GM18867 (cell line): ENCODE results near the gene PHF8.

Experiments used
- ATAC-seq: cut with Tn5 transposase; IDR thresholded peaks from one replicate; pipeline ENCODE4 v1.9.1; 2021; ENCODE audit warnings: mild to moderate bottlenecking, moderate library complexity; ENCODE audit not compliant: unreplicated experiment

The PHF8 gene

GRCh38 chrX:54044126-54044876 lies at the start of gene PHF8:
Gene PHF8, minus strand, starts transcription at chrX:54044473. Its CDS starts 1,745 bp downstream, at chrX:54042728.
- peak; percentile 81 for ATAC-seq

- ATAC-seq: no peak
Observed at GRCh38 chrX:54093571-54093970, 49.3 kb upstream of the PHF8 start.

GRCh38 chrX:54093159-54093558 lies 48.9 kb upstream of the PHF8 start:
- no peak for ATAC-seq

GRCh38 chrX:54090880-54091279 lies 46.6 kb upstream of the PHF8 start:
- ATAC-seq: no peak

- ATAC-seq: no peak
Observed at GRCh38 chrX:54089191-54089590, 44.9 kb upstream of the PHF8 start.

GRCh38 chrX:54087661-54088060 lies 43.4 kb upstream of the PHF8 start:
- no peak for ATAC-seq

GRCh38 chrX:54085666-54086065 lies 41.4 kb upstream of the PHF8 start:
- ATAC-seq: no peak

- no peak for ATAC-seq
Observed at GRCh38 chrX:54076903-54077302, 32.6 kb upstream of the PHF8 start.

- no peak for ATAC-seq
Observed at GRCh38 chrX:54074826-54075225, 30.6 kb upstream of the PHF8 start.

GRCh38 chrX:54067766-54068165 lies 23.5 kb upstream of the PHF8 start:
- ATAC-seq: no peak

- no peak for ATAC-seq
Observed at GRCh38 chrX:54066841-54067240, 22.6 kb upstream of the PHF8 start.

- no peak for ATAC-seq
Observed at GRCh38 chrX:54064564-54064963, 20.3 kb upstream of the PHF8 start.

GRCh38 chrX:54063361-54063760 lies 19.1 kb upstream of the PHF8 start:
- no peak for ATAC-seq

GRCh38 chrX:54049801-54050200 lies 5.5 kb upstream of the PHF8 start:
- no peak for ATAC-seq

GRCh38 chrX:54048412-54048811 lies 4.1 kb upstream of the PHF8 start:
- ATAC-seq: no peak

- no peak for ATAC-seq
Observed at GRCh38 chrX:54045563-54046228, 1.4 kb upstream of the PHF8 start.

- no peak for ATAC-seq
Observed at GRCh38 chrX:54044877-54045338, 635 bp upstream of the PHF8 start.

GRCh38 chrX:54043541-54044125 lies 640 bp downstream of the PHF8 start:
- peak; percentile 15 for ATAC-seq

GRCh38 chrX:54043056-54043455 lies 1.2 kb downstream of the PHF8 start:
- no peak for ATAC-seq

- ATAC-seq: no peak
Observed at GRCh38 chrX:54042609-54043021, 1.7 kb downstream of the PHF8 start.

- ATAC-seq: no peak
Observed at GRCh38 chrX:54030329-54030728, 13.9 kb downstream of the PHF8 start.

GRCh38 chrX:54029529-54030143 lies 14.6 kb downstream of the PHF8 start:
- no peak for ATAC-seq
